OCI-M2 (cell line): ENCODE results near the gene SLC47A2.

Source experiments
- DNase-seq: peaks from one replicate; lab custom pipeline; 2025; ENCODE audit not compliant: unreplicated experiment; lab: John Stamatoyannopoulos, UW

Gene SLC47A2

DNA sequence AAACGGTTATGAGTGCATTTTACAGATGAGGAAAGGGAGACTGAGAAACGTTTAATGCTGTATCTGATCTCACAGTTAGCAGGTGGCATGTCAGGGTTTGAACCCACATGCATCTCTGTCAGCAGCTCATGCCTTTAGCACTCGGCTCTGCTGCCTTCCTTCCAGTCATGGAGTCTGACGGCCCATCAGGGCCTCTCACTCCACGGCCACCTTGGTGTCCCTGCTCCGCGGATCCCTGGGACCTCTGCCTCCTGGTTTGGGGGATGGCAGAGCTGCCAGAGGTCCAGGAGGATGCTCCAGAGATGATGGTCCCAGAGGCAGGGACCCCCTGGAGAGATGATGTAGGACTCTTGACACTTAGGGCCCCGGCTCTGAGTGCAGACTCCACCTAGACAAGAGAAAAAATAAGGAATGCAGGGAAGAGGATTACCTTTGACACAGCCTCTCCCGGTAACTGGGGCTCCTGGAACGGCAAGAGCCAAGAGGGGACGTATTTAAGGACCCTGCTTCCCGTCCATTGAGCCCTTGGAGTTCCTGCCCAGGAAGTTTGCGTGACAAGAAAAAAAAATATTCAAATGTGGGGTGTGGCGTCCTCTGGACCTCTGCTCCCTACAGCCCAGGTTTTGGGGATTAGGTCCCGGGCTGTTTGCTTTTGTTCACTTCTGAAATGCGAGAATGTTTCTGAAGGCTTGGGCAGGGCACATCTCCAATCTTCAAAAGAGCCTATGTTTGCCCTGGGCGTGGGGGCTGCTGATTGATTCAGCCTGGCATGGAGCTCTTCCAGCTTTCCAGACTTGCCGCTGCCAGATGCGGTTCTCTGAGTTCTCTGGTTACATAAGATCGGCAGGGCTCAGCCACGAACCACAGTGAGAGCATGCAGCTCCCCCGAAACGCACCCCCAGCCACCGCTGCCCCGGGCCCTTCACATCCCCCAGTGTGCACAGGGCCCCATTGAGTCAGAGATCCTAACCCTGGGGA, 31.7 kb upstream of the SLC47A2 start, which contains the start of gene ALDH3A1:
TSS of gene ALDH3A1 (minus strand) at position 470 of the 978 bp plus-strand sequence. CDS start 3,169 bp downstream, outside the sequence.
- no peak for DNase-seq

- DNase-seq = no peak
These were observed 30.9 kb upstream of the SLC47A2 start for GRCh38 chr17:19747159-19747719.

DNA sequence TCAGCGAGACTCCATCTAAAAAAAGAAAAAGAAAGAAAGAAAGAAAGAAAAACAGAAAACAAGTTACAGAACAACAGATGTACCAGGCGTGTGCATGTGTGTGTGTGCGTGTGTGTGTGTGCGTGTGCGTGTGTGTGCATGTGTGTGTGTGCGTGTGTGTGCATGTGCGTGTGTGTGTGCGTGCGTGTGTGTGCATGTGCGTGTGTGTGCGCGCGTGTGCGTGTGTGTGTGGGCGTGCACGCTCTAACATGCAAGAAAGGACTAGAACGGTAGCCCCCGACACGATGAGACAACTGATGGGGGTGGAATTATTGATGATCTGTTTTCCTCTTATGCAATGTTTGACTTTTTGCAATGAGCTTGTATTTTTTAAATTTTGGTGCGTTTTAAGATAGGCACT, 30.1 kb upstream of the SLC47A2 start:
- DNase-seq = no peak

GRCh38 chr17:19744922-19745757, 28.8 kb upstream of the SLC47A2 start:
- no peak for DNase-seq

DNA sequence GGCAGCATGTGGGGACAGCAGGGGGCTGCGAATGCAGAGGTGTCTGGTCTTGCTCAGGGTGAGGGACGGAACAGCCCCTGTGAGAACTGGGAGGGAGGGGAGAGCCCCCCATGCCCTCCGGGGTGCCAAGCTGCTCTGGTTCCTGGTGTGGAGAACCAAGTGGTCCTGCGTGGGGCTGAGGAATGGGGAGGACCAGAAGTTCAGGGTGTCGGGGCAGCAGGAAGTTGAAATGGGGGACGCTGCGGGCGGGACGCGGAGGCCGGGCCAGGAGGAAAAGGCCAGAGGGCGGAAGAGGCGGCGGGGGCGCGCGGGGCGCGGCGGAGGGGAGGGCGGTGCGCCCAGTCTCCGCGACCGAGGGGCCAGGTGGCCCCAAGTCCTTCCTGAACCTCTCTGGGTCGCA, 28.1 kb upstream of the SLC47A2 start:
- no peak for DNase-seq

GRCh38 chr17:19743101-19744100, 27.0 kb upstream of the SLC47A2 start:
- no peak for DNase-seq

DNA sequence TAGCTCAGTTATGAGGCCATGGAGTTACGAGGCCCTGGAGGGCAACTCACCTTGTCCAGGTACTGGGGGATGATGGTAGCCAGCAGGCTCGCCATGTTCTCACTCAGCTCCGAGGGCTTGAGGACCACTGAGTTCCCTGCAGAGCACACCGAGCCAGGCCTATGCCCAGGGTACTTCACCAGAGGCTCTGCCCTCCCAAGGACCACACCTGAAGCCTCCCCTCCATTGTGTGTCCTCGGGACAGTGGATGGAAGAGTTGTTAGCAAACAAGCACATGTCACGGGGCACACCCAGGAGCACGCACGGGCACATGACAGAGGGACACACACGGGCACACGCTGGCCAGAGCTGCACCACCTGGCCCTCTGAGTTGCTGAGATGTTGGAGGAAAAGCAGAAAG, 26.1 kb upstream of the SLC47A2 start:
- no peak for DNase-seq

- no peak for DNase-seq
These were observed 25.6 kb upstream of the SLC47A2 start for GRCh38 chr17:19741832-19742457.

DNA sequence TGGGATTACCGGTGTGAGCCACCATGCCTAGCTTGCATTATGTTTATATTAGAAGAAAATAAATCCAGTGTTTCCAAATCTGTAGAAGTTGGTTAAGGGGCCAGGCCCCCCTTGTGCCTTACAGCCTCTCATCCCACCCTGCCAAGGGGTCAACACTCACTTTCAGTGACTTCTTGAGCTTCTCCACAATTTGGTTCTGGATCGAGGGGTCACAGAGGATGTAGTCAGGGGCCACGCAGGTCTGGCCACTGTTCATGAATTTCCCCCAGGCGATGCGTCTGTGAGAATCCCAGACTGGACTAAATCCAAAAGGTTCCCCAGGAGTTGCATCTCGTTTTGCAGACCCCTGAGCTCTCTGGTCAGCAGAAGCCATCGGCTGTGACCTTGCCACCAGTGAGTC, 24.5 kb upstream of the SLC47A2 start:
- no peak for DNase-seq

DNA sequence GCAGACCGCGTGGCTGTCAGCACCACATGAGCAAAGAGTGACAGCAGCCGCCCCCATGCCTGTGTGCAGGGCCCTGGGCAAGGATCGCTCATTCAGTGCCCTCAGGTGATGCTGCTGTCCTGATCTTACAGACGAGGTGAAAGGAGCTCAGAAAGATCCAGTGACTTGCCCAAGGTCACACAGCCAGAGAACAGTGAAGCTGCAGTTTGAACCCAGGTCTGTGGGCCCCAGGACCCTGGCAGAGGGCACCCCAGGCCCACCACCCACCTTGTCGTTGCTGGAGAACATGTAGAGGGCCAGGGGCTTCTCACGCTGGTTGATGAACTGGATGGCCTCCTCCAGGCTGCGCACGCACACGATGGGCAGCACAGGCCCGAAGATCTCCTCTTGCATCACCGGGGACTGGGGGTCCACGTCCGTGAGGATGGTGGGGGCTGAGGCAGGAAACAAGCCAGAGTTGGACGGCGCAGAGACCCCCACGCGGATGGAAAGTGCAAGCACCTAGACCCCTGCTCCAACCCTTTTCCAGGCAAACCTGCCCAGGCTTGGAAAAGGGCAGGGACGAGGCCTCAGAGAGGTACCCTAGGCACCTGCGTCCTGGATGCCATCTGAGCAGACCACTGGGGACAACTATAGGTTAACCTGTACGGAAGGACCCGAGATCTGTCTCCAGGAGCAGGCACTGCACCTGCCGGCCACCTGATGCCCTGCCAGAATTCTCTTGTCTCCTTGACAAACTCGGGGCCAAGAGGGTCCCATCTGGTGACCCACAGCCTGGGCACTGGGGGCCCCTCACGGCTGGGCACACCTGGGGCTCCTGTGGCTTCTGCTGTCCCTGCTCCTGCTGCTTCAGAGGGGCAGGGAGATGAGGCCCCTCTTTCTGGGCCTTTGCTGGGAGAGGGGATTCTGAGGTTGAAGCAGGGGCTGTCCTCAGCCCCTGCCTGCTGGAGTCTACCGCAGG, 23.1 kb upstream of the SLC47A2 start:
- DNase-seq = no peak

GRCh38 chr17:19738757-19739156, 22.4 kb upstream of the SLC47A2 start:
- no peak for DNase-seq

DNA sequence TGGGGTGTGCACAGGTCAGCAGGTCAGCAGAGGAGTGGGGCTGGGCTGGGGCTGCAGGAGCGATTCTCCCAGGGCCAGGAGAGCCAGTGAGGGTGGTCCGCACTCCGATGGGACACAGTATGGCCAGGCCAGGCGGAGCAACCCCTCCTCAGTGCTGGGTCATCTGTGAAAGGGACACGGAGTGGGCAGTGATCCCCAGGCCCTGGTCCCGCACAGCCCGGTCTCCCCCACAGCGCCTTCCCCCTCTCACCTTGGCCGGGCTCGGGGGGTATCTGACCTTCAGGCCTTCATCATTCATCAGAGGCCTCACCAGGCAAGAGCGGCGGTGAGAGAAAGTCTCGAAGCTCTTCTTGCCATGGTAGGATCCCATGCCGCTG, 21.7 kb upstream of the SLC47A2 start:
- no peak for DNase-seq

DNA sequence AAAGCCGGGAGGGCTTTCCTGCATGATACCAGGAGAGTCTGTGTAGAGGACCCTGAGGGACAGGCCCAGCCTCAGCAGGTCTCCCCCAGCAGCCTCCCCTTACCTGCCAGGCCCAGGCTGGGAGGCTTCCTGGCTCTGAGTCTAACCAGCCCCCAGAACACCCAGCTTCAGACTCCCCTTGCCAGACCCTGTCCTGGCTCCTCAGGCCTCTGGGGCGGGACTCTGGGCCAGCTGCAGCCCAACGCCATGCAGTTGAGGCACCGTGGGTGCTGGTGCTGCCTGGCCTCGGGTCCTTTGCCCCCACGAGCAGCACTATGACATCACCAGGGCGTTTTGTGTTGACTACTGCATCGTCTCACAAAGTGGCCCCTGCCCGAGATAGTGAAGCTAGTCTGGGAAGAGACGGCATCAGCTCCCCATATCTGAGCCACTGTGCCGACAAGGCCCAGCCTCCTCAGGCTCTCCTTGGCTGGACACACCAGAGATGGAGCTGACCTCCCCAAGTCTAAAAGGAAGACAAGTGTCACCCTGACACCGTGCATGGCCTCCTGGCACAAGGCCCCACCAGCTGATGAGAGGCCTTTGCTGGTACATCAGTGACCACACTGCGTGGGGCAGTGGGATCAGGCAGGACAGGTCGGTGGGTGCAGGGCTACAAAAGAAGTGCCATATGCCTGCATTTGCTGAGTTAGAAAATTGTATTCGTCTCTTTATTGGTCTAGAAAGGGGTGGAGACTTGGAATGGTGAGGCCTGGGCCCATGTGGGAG, 21.1 kb upstream of the SLC47A2 start:
- DNase-seq = no peak

- no peak for DNase-seq
These were observed 19.7 kb upstream of the SLC47A2 start for GRCh38 chr17:19736071-19736470.

- no peak for DNase-seq
These were observed 17.7 kb upstream of the SLC47A2 start for GRCh38 chr17:19733953-19734526.

GRCh38 chr17:19731626-19732025, 15.2 kb upstream of the SLC47A2 start:
- no peak for DNase-seq

- no peak for DNase-seq
These were observed 14.5 kb upstream of the SLC47A2 start for GRCh38 chr17:19730843-19731242.

GRCh38 chr17:19729900-19730299, 13.5 kb upstream of the SLC47A2 start:
- no peak for DNase-seq
